ENCODE measurements around the gene LIMCH1.

- TF ChIP-seq POLR2AphosphoS5 (IDR thresholded peaks at IDR 0.05) = no peak
- TF ChIP-seq CTCF (IDR thresholded peaks at IDR 0.05) = no peak
- TF ChIP-seq POLR2A (IDR thresholded peaks at IDR 0.05) = no peak
Measured at GRCh38 chr4:41609851-41610250, 71.9 kb downstream of the LIMCH1 start.
